Progenitor cell of endocrine pancreas (in vitro differentiated cells): ENCODE data around the gene CPED1. TPM values are rescaled to one million over a fixed set of nuclear protein-coding genes. Genes with fewer than 3 reads are reported as not detected.
"Not testable (repeated sequence)": the region's sequence is repeated elsewhere in the genome, so short reads cannot be mapped to it uniquely, and the experiment has no call there.

Source experiments
- DNase-seq: peaks from one replicate; pipeline ENCODE4 v3.0.0; 2021; ENCODE audit warnings: low spot score; ENCODE audit not compliant: unreplicated experiment
- H3K27ac Mint-ChIP-seq: 2 replicates; pipeline ENCODE4 v1.8.0; 2021; ENCODE audit warnings: mild to moderate bottlenecking, moderate library complexity, mixed read lengths
- H3K27me3 Mint-ChIP-seq: 2 replicates; pipeline ENCODE4 v1.8.0; 2021; ENCODE audit warnings: mixed read lengths
- H3K36me3 Mint-ChIP-seq: 2 replicates; pipeline ENCODE4 v1.8.0; 2022; ENCODE audit warnings: mixed read lengths; ENCODE audit not compliant: insufficient read depth
- H3K4me1 Mint-ChIP-seq: 2 replicates; pipeline ENCODE4 v1.8.0; 2021; ENCODE audit warnings: low read depth, mixed read lengths
- H3K4me3 Mint-ChIP-seq: 2 replicates; pipeline ENCODE4 v1.8.0; 2021; ENCODE audit warnings: low read depth, mild to moderate bottlenecking, moderate library complexity, mixed read lengths
- H3K9me3 Mint-ChIP-seq: 2 replicates; pipeline ENCODE4 v1.8.0; 2021; ENCODE audit warnings: low read depth, mixed read lengths
- CTCF ChIP-seq: fragments of 200-600 bp; sonication (generic); IDR thresholded peaks from one replicate; pipeline ENCODE4 v1.5.0; 2021; ENCODE audit warnings: antibody characterized with exemption, mild to moderate bottlenecking; ENCODE audit not compliant: unreplicated experiment
- total RNA-seq: library from RNA; stranded (reverse); gene quantifications from 2 replicates; pipeline ENCODE4 v1.2.1, GENCODE V29; 2021

CPED1 gene
- total RNA-seq, 1 donor from 2014 or later = 1.1 TPM

GRCh38 chr7:121002048-121002756 lies 13.7 kb downstream of the CPED1 start:
- Mint-ChIP-seq H3K4me1 (no peaks in the 10 kb centered on the region), H3K9me3 (no peaks in the 10 kb centered on the region), H3K27me3 (peaks cover 3% of the 10 kb centered on the region), H3K27ac (no peak overlapping the region), H3K4me3 (no peak overlapping the region), H3K36me3 (no peaks in the 10 kb centered on the region)
- TF ChIP-seq CTCF = no peak
- DNase-seq = no peak

GRCh38 chr7:121002757-121003200 lies 14.3 kb downstream of the CPED1 start:
- peaks cover 3% of the 10 kb centered on the region for H3K27me3 Mint-ChIP-seq
- DNase-seq = no peak
- H3K36me3 Mint-ChIP-seq = no peaks in the 10 kb centered on the region
- H3K4me1 Mint-ChIP-seq = peaks cover 3% of the 10 kb centered on the region
- no peak overlapping the region for H3K27ac Mint-ChIP-seq
- H3K4me3 Mint-ChIP-seq = no peak overlapping the region
- H3K9me3 Mint-ChIP-seq = no peaks in the 10 kb centered on the region
- no peak for TF ChIP-seq CTCF

- TF ChIP-seq CTCF = no peak
- no peaks in the 10 kb centered on the region for H3K36me3 Mint-ChIP-seq
- no peak overlapping the region for H3K4me3 Mint-ChIP-seq
- H3K9me3 Mint-ChIP-seq = no peaks in the 10 kb centered on the region
- no peak overlapping the region for H3K27ac Mint-ChIP-seq
- H3K27me3 Mint-ChIP-seq = peaks cover 3% of the 10 kb centered on the region
- no peak for DNase-seq
- peaks cover 3% of the 10 kb centered on the region for H3K4me1 Mint-ChIP-seq
These were observed 15.6 kb downstream of the CPED1 start for GRCh38 chr7:121003986-121004685.

GRCh38 chr7:121005058-121005457 lies 16.5 kb downstream of the CPED1 start:
- H3K4me1 Mint-ChIP-seq, H3K9me3 Mint-ChIP-seq, H3K27ac Mint-ChIP-seq, H3K27me3 Mint-ChIP-seq, H3K4me3 Mint-ChIP-seq, DNase-seq, H3K36me3 Mint-ChIP-seq: not testable (repeated sequence)

GRCh38 chr7:121005996-121006584 lies 17.6 kb downstream of the CPED1 start:
- DNase-seq = no peak
- TF ChIP-seq CTCF = no peak
- Mint-ChIP-seq H3K36me3 (no peaks in the 10 kb centered on the region), H3K27ac (no peak overlapping the region), H3K4me3 (no peak overlapping the region), H3K4me1 (peaks cover 3% of the 10 kb centered on the region), H3K27me3 (peaks cover 3% of the 10 kb centered on the region), H3K9me3 (no peaks in the 10 kb centered on the region)
